ENCODE measurements around the gene KRT1. TPM values are rescaled to one million over a fixed set of nuclear protein-coding genes. Genes with fewer than 3 reads are reported as not detected.
A peak's percentile ranks its signal among the peaks of the same experiment; 100 is the strongest.
"Not testable (repeated sequence)": the region's sequence is repeated elsewhere in the genome, so short reads cannot be mapped to it uniquely, and the experiment has no call there.

Gene KRT1
- total RNA-seq, result not detected

GRCh38 chr12:52680363-52680762, at the start of gene KRT1:
Gene KRT1, minus strand, starts transcription at chr12:52680407. Its CDS starts 59 bp downstream, at chr12:52680348.
- no peak for ATAC-seq
- DNase-seq (ENCODE audit: low spot score in 2 of 2), result no peak
- Mint-ChIP-seq H3K9me3 (no peaks in the 10 kb centered on the region), H3K36me3 (no peaks in the 10 kb centered on the region), H3K27ac (peak within 1 kb of the TSS in 1 of 2 donors; percentile 2)

- no peak overlapping the region for H3K27ac Mint-ChIP-seq
- ATAC-seq, result no peak
- no peak for DNase-seq (ENCODE audit: low spot score in 2 of 2)
- H3K9me3 Mint-ChIP-seq, result peaks cover 4 to 6% of the 10 kb centered on the region in 2 donors
- H3K36me3 Mint-ChIP-seq, result no peaks in the 10 kb centered on the region
Measured at GRCh38 chr12:52729147-52729546, 48.9 kb upstream of the KRT1 start.

DNA sequence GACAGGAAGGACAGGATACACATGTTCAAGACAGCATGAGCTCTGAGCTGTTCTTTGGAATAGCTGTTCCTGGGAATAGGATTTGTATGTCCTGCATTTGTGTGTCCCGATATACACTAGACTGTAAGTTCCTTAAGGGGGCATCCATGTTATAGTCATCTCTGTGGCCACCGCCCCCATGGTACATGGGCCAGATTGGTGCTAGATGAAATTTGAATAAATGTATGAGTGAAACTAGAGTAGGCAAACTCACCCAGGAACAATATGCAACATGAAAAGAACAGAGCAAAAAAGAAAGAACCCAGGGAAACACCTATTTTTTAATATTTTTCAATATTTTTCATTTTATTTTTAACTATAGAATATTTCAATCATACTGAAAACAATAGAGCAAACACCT, 48.2 kb upstream of the KRT1 start:
- no peak for DNase-seq (ENCODE audit: low spot score in 2 of 2)
- H3K9me3 Mint-ChIP-seq, result peaks cover 4 to 6% of the 10 kb centered on the region in 2 donors
- ATAC-seq, result no peak
- no peaks in the 10 kb centered on the region for H3K36me3 Mint-ChIP-seq
- H3K27ac Mint-ChIP-seq, result no peak overlapping the region

GRCh38 chr12:52727037-52727436, 46.8 kb upstream of the KRT1 start:
- no peak overlapping the region for H3K27ac Mint-ChIP-seq
- no peak for ATAC-seq
- H3K36me3 Mint-ChIP-seq, result no peaks in the 10 kb centered on the region
- H3K9me3 Mint-ChIP-seq, result peaks cover 4 to 6% of the 10 kb centered on the region in 2 donors
- DNase-seq (ENCODE audit: low spot score in 2 of 2), result no peak

- peaks cover 4 to 6% of the 10 kb centered on the region in 2 donors for H3K9me3 Mint-ChIP-seq
- ATAC-seq, result no peak
Measured at GRCh38 chr12:52726451-52726850, 46.2 kb upstream of the KRT1 start.

GRCh38 chr12:52724384-52724783, 44.2 kb upstream of the KRT1 start:
- no peak for ATAC-seq
- Mint-ChIP-seq H3K9me3 (no peaks in the 10 kb centered on the region), H3K36me3 (no peaks in the 10 kb centered on the region), H3K27ac (peak overlapping the region in 1 of 2 donors; percentile 38)
- DNase-seq (ENCODE audit: low spot score in 2 of 2), result no peak

More at GRCh38 chr12:52726451-52726850, 46.2 kb upstream of the KRT1 start:
- DNase-seq (ENCODE audit: low spot score in 2 of 2), result no peak
- Mint-ChIP-seq H3K27ac (no peak overlapping the region), H3K36me3 (no peaks in the 10 kb centered on the region)

DNA sequence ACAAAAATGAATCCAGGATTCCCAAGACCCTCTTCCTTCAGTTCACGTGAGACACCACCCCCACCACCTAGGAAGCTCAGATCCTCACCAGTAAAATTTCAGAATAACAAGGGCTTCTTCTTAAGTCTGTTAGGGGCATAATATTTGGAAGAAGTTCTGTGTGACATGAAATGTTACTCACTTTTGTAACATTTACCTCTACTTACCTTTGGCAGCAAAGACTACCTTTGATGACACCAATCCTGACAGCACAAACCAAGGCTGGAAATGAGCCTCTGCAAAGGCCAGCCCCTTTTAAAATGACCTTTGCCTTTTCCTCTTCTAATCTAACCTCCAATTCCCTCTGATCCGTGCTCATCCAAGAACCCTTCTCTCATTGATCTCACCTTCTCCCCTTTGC, 42.5 kb upstream of the KRT1 start:
- no peak for ATAC-seq

DNA sequence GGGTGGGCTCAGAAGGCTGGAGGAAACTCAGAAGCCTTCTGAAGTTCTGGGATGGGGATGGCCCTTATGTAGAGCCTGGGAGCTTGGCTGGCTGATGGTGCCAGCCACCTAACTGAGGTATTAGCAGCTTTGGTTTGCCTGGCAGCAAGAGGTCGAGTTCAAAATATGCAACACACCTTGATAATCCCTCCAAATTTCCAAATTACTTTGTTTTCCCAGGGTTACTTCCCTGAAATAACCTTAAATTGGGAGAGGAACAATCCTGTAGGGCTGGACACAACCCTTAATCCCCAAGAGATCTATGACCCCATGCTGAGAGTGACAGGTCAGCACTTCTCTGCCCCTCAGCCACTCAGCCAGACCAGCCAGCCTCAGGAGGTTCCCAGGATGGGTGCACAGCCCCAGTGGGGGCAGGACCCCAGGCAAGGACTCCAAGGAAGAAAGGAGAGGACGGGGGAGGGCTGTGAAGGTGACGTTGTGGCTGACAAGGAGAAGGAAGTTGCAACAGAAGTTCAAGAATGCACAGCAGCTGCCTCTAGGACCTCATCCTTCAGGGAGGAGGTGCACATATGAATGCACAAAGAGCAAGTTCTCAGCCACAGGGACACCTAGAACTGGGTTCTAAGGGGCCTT, 41.7 kb upstream of the KRT1 start:
- no peak overlapping the region for H3K27ac Mint-ChIP-seq
- no peak for ATAC-seq

More for the DNA sequence above, 42.5 kb upstream of the KRT1 start:
- H3K9me3 Mint-ChIP-seq, result no peaks in the 10 kb centered on the region
- H3K27ac Mint-ChIP-seq, result no peak overlapping the region
- no peak for DNase-seq (ENCODE audit: low spot score in 2 of 2)
- H3K36me3 Mint-ChIP-seq, result no peaks in the 10 kb centered on the region

GRCh38 chr12:52720365-52720886, 40.2 kb upstream of the KRT1 start:
- DNase-seq (ENCODE audit: low spot score in 2 of 2), result no peak
- ATAC-seq, result no peak
- Mint-ChIP-seq H3K36me3 (no peaks in the 10 kb centered on the region), H3K27ac (no peak overlapping the region), H3K9me3 (no peaks in the 10 kb centered on the region)

More for the DNA sequence above, 41.7 kb upstream of the KRT1 start:
- no peak for DNase-seq (ENCODE audit: low spot score in 2 of 2)
- no peaks in the 10 kb centered on the region for H3K36me3 Mint-ChIP-seq
- no peaks in the 10 kb centered on the region for H3K9me3 Mint-ChIP-seq

- H3K36me3 Mint-ChIP-seq, result no peaks in the 10 kb centered on the region
- DNase-seq (ENCODE audit: low spot score in 2 of 2), result no peak
- ATAC-seq, result no peak
- H3K27ac Mint-ChIP-seq, result no peak overlapping the region
- H3K9me3 Mint-ChIP-seq, result no peaks in the 10 kb centered on the region
Measured at GRCh38 chr12:52716061-52716460, 35.9 kb upstream of the KRT1 start.

DNA sequence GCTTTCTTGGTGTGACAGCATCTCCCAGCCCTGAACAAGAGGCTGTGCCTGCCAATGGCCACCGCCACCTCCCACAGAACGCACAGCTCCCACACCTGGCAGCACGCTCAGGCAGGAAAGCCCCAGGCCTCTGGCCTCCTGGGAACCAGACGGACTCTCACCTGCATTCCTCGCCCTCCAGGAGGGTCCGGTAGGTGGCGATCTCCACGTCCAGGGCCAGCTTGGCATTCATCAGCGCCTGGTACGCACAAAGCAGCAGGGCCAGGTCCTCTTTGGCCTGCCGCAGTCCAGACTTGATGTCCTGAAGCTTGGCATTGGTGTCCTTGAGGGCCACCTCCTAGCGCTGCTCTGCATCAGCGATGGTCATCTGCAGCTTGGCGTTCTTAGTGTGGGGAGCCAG, 35.2 kb upstream of the KRT1 start:
- Mint-ChIP-seq H3K9me3 (no peaks in the 10 kb centered on the region), H3K27ac (no peak overlapping the region), H3K36me3 (no peaks in the 10 kb centered on the region)
- ATAC-seq (no peak), DNase-seq (ENCODE audit: low spot score in 2 of 2) (no peak)

GRCh38 chr12:52714887-52715281, 34.7 kb upstream of the KRT1 start:
- Mint-ChIP-seq H3K36me3 (no peaks in the 10 kb centered on the region), H3K27ac (no peak overlapping the region), H3K9me3 (no peaks in the 10 kb centered on the region)
- ATAC-seq (no peak), DNase-seq (ENCODE audit: low spot score in 2 of 2) (no peak)

- DNase-seq (ENCODE audit: low spot score in 2 of 2), result peak in 1 of 2 donors; percentile 32
- no peaks in the 10 kb centered on the region for H3K36me3 Mint-ChIP-seq
- peak; percentile 64 to 71 for ATAC-seq
- H3K27ac Mint-ChIP-seq, result no peak overlapping the region
- H3K9me3 Mint-ChIP-seq, result no peaks in the 10 kb centered on the region
Measured at GRCh38 chr12:52713960-52714886, 34.0 kb upstream of the KRT1 start.

DNA sequence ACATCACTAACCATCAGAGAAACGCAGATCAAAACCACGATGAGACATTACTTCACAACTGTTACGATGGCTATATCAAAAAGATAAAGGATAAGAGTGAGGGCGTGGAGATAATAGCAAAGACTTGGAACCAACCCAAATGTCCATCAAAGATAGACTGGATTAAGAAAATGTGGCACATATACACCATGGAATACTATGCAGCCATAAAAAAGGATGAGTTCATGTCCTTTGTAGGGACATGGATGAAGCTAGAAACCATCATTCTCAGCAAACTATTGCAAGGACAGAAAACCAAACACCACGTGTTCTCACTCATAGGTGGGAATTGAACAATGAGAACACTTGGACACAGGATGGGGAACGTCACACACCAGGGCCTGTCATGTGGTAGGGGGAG, 31.9 kb upstream of the KRT1 start:
- H3K36me3 Mint-ChIP-seq; H3K27ac Mint-ChIP-seq; DNase-seq (ENCODE audit: low spot score in 2 of 2); H3K9me3 Mint-ChIP-seq; ATAC-seq: not testable (repeated sequence)

DNA sequence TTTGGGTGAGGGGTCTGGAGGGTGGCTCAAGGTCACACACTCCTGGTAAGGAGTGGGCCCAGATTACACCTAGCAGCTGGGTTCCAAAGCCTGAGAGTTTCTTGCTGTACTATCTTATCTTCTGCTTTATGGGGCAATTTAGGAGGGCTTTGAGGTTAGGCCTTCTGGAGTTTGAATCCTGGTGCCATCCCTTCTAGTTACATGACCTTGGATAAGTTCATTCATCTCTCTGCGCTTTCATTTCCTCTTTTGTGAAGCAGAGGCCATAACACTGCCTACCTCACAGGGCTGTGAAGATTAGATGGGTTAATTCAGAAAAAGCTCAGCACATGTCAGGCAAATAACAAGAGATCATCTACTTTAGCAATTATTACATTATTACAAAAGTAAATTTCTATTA, 30.5 kb upstream of the KRT1 start:
- no peak for ATAC-seq
- Mint-ChIP-seq H3K27ac (no peak overlapping the region), H3K36me3 (no peaks in the 10 kb centered on the region), H3K9me3 (no peaks in the 10 kb centered on the region)
- no peak for DNase-seq (ENCODE audit: low spot score in 2 of 2)

- no peaks in the 10 kb centered on the region for H3K9me3 Mint-ChIP-seq
- H3K36me3 Mint-ChIP-seq, result no peaks in the 10 kb centered on the region
- ATAC-seq (no peak), DNase-seq (ENCODE audit: low spot score in 2 of 2) (no peak)
- H3K27ac Mint-ChIP-seq, result peak overlapping the region in 1 of 2 donors; percentile 8
Measured at GRCh38 chr12:52708010-52708409, 27.8 kb upstream of the KRT1 start.

GRCh38 chr12:52704464-52704863, 24.3 kb upstream of the KRT1 start:
- ATAC-seq (no peak), DNase-seq (ENCODE audit: low spot score in 2 of 2) (no peak)
- Mint-ChIP-seq H3K27ac (no peak overlapping the region), H3K36me3 (no peaks in the 10 kb centered on the region), H3K9me3 (no peaks in the 10 kb centered on the region)
